Loucy (cell line): ENCODE measurements around the gene MRPL21.

Experiments
- CTCF ChIP-seq: fragments of 200-600 bp; sonication (generic); conservative IDR thresholded peaks from 2 replicates; pipeline ENCODE4 v1.5.1; 2014; ENCODE audit warnings: mild to moderate bottlenecking, antibody characterized with exemption, low read length
- EZH2phosphoT487 ChIP-seq: fragments of 200-600 bp; IDR thresholded peaks from 2 replicates; pipeline ENCODE4 v1.6.1; 2018; ENCODE audit warnings: antibody characterized with exemption, mild to moderate bottlenecking, moderate library complexity, borderline replicate concordance

GRCh38 chr11:68870470-68870869, 33.2 kb downstream of the MRPL21 start:
- TF ChIP-seq CTCF (no peak), EZH2phosphoT487 (no peak)
